Testis (tissue), 3 donors: ENCODE measurements around the gene CACNA1C. TPM values are rescaled to one million over a fixed set of nuclear protein-coding genes. Genes with fewer than 3 reads are reported as not detected.

ENCODE experiments used
- DNase-seq: peaks from one replicate; pipeline ENCODE4 v3.0.0-alpha.2; 2019
- H3K27ac ChIP-seq, 2 donors: fragments of 200-600 bp; sonication (generic); one replicate each; pipeline ENCODE4 v1.5.1; 2019
- H3K27me3 ChIP-seq: fragments of 200-600 bp; sonication (generic); one replicate; pipeline ENCODE4 v1.5.1; 2019
- H3K36me3 ChIP-seq: fragments of 200-600 bp; sonication (generic); one replicate; pipeline ENCODE4 v1.5.1; 2017; ENCODE audit warnings: low read depth; ENCODE audit errors: missing control alignments
- H3K4me1 ChIP-seq: fragments of 200-600 bp; sonication (generic); one replicate; pipeline ENCODE4 v1.5.1; 2019
- H3K4me3 ChIP-seq, 2 donors: fragments of 200-600 bp; sonication (generic); one replicate each; pipeline ENCODE4 v1.5.1; 2017 to 2019
- H3K9me3 ChIP-seq: fragments of 200-600 bp; sonication (generic); one replicate; pipeline ENCODE4 v1.5.1; 2017
- POLR2A ChIP-seq: fragments of 450-650 bp; IDR thresholded peaks from one replicate; pipeline ENCODE4 v1.6.1; 2017; ENCODE audit warnings: antibody characterized with exemption, mild to moderate bottlenecking, moderate library complexity
- WGBS, 2 donors: methylation state at CpG; one replicate each; pipeline ENCODE4 v1.1.5; 2018; 5-methylcytosine and 5-hydroxymethylcytosine counted together
- intact Hi-C: fragments of 100-400 bp; cut with DNase I; formaldehyde crosslinking; loops from one replicate; pipeline ENCODE4 v1.15.1; 2023; ENCODE audit warnings: low total_unique reads
- polyA plus RNA-seq: library from polyadenylated mRNA; stranded (reverse); fragments of 350-450 nt; fragmentation: Illumina TruSeq; extraction: RNeasy Lipid Tissue Mini Kit (QIAGEN cat#74804); gene quantifications from one replicate; pipeline ENCODE4 v1.2.3, GENCODE V29; 2014; ENCODE audit warnings: low read depth, low replicate concordance; ENCODE audit not compliant: insufficient read depth
- total RNA-seq, 2 donors: library from RNA; depleted of rRNA; stranded (reverse); fragments of >200 nt; gene quantifications; one replicate each; pipeline ENCODE4 v1.2.3, GENCODE V29; 2016
- TF ChIP-seq, protein P1 (sequence below), 3 experiments: fragments of 450-650 bp in 2 of 3; fragments of 200-600 bp in 1 of 3; sonication (generic) in 1 of 3; IDR thresholded peaks; one replicate each; pipeline ENCODE4 v1.5.1; 2016 to 2019; ENCODE audit warnings: antibody characterized with exemption in 3 of 3, mild to moderate bottlenecking in 2 of 3, moderate library complexity in 1 of 3

The CACNA1C gene
- total and polyA plus RNA-seq, 3 donors from 2014 or later = 20.3 to 36.8 (median 32.0) TPM

DNA sequence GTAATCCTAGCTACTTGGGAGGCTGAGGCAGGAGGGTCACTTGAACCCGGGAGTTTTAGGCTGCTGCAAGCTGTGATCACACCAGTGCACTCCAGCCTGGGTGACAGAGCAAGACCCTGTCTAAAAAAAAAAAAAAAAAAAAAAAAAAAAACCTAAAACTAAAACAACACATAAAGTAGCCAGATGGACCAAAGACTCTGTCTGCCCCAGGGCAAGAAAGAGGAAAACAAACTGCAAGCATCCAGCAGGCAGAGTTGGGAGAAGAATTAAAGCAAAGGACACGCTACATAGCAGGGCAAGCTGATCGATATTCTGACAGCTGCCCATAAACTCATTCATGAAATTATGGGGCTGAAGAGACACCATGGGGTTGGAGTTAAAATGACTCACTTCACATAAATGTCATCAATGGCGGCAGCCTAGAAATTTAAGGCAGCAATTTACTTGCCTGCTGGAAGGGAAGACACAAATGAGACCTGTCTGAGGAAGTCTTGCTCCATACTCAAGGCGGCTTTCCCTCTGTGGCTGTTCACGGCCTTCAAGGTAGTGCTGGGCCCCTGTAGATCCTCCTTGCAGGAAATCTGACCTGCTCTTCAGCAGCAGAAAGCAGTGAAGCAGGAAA, 482.9 kb downstream of the CACNA1C start:
- no peak for TF ChIP-seq POLR2A
- TF ChIP-seq, protein P1, sequence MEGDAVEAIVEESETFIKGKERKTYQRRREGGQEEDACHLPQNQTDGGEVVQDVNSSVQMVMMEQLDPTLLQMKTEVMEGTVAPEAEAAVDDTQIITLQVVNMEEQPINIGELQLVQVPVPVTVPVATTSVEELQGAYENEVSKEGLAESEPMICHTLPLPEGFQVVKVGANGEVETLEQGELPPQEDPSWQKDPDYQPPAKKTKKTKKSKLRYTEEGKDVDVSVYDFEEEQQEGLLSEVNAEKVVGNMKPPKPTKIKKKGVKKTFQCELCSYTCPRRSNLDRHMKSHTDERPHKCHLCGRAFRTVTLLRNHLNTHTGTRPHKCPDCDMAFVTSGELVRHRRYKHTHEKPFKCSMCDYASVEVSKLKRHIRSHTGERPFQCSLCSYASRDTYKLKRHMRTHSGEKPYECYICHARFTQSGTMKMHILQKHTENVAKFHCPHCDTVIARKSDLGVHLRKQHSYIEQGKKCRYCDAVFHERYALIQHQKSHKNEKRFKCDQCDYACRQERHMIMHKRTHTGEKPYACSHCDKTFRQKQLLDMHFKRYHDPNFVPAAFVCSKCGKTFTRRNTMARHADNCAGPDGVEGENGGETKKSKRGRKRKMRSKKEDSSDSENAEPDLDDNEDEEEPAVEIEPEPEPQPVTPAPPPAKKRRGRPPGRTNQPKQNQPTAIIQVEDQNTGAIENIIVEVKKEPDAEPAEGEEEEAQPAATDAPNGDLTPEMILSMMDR (IDR thresholded peaks at IDR 0.05) = no peak
- WGBS, 2 donors = 90% methylated on average over 6 of the region's 6 CpGs
- H3K36me3 ChIP-seq = no peaks in the 10 kb centered on the region

DNA sequence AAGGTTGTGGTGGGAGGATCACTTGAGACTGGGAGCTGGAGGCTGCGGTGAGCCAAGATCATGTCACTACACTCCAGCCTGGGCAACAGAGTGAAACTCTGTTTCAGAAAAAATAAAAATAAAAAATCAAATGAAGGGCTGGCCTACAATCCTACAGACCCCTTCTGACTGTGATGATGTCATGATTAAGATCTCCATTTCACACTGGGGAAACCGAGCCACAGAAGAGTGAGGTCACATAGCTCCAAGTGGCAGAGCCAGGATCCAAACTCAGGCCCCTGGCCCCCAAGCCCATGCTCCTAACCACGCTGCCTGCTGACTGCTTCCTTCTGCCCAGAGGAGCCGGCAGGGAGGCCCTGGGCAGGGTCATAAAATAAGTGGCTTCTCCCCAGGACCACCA, 483.9 kb downstream of the CACNA1C start:
- 83 to 98% methylated on average over 4 of the region's 4 CpGs for WGBS, 2 donors
- TF ChIP-seq POLR2A = no peak
- TF ChIP-seq, protein P1 (IDR thresholded peaks at IDR 0.05) = no peak

More for the DNA sequence above, 482.9 kb downstream of the CACNA1C start:
- intact Hi-C loops = no loop called here
- Histone ChIP-seq H3K4me1 (no peaks in the 10 kb centered on the region), H3K27ac (no peak overlapping the region), H3K9me3 (no peaks in the 10 kb centered on the region), H3K4me3 (no peak overlapping the region), H3K27me3 (no peaks in the 10 kb centered on the region)
- no peak for DNase-seq

DNA sequence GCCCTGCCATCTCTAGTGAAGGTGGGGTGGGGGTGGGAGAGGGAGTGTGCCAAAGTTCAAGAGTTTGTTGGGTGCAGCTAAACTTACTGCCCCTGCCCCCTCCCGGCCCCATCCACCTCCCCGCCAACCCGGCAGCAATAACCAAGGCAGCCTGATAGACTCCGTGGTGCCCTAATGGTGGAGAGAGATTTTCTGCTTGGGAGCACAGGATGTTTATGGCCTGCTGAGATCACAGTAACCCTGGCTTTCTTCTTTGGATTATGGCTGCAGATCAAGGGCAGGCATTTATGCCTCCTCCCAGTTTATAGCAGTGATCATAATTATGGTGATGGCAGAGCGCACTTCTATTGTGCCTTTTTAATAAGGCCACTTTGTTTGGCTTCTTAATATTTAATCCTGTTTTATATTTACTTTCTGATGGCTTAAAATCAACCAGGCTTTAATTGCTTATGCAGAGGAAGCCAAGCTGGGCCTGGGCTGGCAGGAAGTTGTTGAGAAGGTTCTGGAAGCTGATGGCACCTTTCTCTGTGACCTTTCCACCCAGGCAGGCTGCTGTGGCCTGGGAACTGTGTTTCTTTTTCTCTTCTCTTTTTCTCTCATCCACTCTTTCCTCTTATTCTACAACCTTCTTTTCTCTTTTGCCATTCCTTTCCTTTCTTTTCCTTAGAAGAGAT, 485.2 kb downstream of the CACNA1C start:
- Histone ChIP-seq H3K4me3 (no peak overlapping the region), H3K27me3 (no peaks in the 10 kb centered on the region), H3K4me1 (no peaks in the 10 kb centered on the region), H3K27ac (no peak overlapping the region), H3K9me3 (no peaks in the 10 kb centered on the region), H3K36me3 (no peaks in the 10 kb centered on the region)
- WGBS, 2 donors = 80 to 81% methylated on average over 5 of the region's 5 CpGs
- no peak for DNase-seq
- intact Hi-C loops = no loop called here
- TF ChIP-seq POLR2A = no peak
- TF ChIP-seq, protein P1 (IDR thresholded peaks at IDR 0.05) = no peak

More for the DNA sequence above, 483.9 kb downstream of the CACNA1C start:
- Histone ChIP-seq H3K27ac (no peak overlapping the region), H3K36me3 (no peaks in the 10 kb centered on the region), H3K4me3 (no peak overlapping the region), H3K4me1 (no peaks in the 10 kb centered on the region), H3K27me3 (no peaks in the 10 kb centered on the region), H3K9me3 (no peaks in the 10 kb centered on the region)
- DNase-seq = no peak
- intact Hi-C loops = no loop called here

DNA sequence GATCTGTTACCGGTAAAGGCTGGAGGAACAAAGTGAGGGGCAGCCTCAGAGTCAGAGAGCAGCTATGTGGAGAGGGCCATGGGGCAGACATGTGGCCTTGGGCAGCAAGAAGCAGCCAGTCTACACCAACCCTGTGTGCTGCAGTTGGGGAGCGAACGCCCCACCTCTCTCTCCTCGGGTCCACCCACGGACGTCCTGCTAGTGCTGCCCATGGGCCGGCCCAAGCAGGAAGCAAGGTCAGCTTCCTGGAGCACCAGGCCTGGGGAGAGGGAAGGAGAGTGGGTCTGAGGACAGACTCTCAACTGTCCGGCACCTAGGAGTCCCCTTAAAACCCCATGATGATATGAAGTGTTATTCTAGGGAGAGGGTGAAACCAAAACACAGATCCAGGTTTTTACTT, 487.2 kb downstream of the CACNA1C start:
- TF ChIP-seq POLR2A = no peak
- TF ChIP-seq, protein P1 (IDR thresholded peaks at IDR 0.05) = no peak
- H3K4me1 ChIP-seq = no peaks in the 10 kb centered on the region
- H3K27ac ChIP-seq = no peak overlapping the region
- no peaks in the 10 kb centered on the region for H3K9me3 ChIP-seq
- no peak overlapping the region for H3K4me3 ChIP-seq
- no peaks in the 10 kb centered on the region for H3K36me3 ChIP-seq
- intact Hi-C loops = no loop called here
- no peak for DNase-seq
- H3K27me3 ChIP-seq = no peaks in the 10 kb centered on the region
- WGBS, 2 donors = 71 to 72% methylated on average over 6 to 8 of the region's 8 CpGs

DNA sequence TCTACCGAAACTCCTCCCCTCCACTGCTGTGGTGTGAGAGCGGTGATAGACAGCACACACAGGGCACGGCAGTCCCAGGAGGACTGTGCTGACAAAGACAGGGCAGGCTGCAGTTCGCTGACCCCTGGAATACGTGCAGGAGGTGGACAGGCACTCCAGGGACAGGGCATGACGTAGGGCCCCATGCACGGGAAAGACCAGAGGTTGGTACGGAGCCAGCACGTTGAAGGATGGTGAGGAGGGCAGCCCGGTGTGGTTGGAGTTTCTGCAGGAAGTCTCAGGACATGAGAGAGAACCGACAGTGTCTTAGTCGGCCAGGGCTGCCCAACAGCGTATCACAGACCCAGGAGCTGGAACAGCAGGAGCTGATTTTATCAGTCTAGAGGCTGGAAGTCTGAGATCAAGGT, 487.8 kb downstream of the CACNA1C start:
- Histone ChIP-seq H3K27ac (no peak overlapping the region), H3K27me3 (no peaks in the 10 kb centered on the region), H3K4me1 (no peaks in the 10 kb centered on the region), H3K4me3 (no peak overlapping the region), H3K36me3 (no peaks in the 10 kb centered on the region), H3K9me3 (no peaks in the 10 kb centered on the region)
- TF ChIP-seq, protein P1 (IDR thresholded peaks at IDR 0.05) = no peak
- no peak for TF ChIP-seq POLR2A
- intact Hi-C loops = no loop called here
- 76 to 87% methylated on average over 13 of the region's 13 CpGs for WGBS, 2 donors
- DNase-seq = no peak
